HG02870 (cell line): Measurements from ENCODE around the gene NUP160.
A peak's percentile ranks its signal among the peaks of the same experiment; 100 is the strongest.
"Not testable (repeated sequence)": the region's sequence is repeated elsewhere in the genome, so short reads cannot be mapped to it uniquely, and the experiment has no call there.

ENCODE experiments used
- ATAC-seq: cut with Tn5 transposase; IDR thresholded peaks from one replicate; pipeline ENCODE4 v1.9.1; 2021; ENCODE audit warnings: mild to moderate bottlenecking, moderate library complexity; ENCODE audit not compliant: unreplicated experiment

The NUP160 gene, protein sequence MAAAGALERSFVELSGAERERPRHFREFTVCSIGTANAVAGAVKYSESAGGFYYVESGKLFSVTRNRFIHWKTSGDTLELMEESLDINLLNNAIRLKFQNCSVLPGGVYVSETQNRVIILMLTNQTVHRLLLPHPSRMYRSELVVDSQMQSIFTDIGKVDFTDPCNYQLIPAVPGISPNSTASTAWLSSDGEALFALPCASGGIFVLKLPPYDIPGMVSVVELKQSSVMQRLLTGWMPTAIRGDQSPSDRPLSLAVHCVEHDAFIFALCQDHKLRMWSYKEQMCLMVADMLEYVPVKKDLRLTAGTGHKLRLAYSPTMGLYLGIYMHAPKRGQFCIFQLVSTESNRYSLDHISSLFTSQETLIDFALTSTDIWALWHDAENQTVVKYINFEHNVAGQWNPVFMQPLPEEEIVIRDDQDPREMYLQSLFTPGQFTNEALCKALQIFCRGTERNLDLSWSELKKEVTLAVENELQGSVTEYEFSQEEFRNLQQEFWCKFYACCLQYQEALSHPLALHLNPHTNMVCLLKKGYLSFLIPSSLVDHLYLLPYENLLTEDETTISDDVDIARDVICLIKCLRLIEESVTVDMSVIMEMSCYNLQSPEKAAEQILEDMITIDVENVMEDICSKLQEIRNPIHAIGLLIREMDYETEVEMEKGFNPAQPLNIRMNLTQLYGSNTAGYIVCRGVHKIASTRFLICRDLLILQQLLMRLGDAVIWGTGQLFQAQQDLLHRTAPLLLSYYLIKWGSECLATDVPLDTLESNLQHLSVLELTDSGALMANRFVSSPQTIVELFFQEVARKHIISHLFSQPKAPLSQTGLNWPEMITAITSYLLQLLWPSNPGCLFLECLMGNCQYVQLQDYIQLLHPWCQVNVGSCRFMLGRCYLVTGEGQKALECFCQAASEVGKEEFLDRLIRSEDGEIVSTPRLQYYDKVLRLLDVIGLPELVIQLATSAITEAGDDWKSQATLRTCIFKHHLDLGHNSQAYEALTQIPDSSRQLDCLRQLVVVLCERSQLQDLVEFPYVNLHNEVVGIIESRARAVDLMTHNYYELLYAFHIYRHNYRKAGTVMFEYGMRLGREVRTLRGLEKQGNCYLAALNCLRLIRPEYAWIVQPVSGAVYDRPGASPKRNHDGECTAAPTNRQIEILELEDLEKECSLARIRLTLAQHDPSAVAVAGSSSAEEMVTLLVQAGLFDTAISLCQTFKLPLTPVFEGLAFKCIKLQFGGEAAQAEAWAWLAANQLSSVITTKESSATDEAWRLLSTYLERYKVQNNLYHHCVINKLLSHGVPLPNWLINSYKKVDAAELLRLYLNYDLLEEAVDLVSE (N-terminal part only)

DNA sequence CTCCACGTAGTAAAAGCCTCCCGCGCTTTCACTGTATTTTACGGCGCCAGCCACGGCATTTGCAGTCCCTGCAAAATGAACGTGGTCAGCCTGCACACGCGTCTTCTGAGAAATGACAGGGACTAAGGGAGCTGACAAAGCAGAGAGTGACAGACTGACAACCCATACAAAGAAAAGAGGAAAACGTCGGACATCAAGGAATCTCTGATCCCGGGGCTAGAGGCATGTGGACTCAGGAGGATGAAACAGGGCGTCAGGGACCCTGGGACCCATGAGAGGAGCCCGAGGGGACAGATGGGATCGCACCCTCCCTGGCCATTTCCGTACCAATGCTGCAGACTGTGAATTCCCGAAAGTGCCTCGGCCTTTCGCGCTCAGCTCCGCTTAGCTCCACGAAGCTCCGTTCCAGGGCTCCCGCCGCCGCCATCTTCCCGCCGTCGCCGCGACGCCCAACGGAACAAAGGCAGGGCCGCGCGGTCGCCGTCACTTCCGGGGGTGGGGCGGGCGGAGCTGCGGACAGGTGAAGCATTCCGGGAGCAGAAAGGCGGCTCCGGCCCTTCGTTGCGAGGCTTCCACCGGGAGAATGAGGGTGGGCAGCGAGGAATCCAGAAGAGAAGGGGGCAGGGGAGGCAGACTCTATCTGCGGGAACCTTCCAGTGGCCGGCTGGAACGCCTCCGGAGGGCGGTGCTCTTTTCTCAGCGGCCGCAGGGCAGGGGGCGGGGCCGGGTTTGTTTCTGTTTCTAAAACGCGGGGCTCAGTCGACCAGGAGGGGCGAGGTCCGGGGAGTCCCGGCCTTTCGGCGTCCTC is at the start of gene NUP160:
TSS of gene NUP160 (minus strand) at position 459 of the 808 bp plus-strand sequence. CDS start at position 427, 32 bp downstream.
- ATAC-seq = peak; percentile 68

- no peak for ATAC-seq
Observed at GRCh38 chr11:47896199-47896598, 48.0 kb upstream of the NUP160 start.

GRCh38 chr11:47895035-47895434 is 46.9 kb upstream of the NUP160 start:
- ATAC-seq = no peak

GRCh38 chr11:47892546-47893276 is 44.6 kb upstream of the NUP160 start:
- ATAC-seq = not testable (repeated sequence)

DNA sequence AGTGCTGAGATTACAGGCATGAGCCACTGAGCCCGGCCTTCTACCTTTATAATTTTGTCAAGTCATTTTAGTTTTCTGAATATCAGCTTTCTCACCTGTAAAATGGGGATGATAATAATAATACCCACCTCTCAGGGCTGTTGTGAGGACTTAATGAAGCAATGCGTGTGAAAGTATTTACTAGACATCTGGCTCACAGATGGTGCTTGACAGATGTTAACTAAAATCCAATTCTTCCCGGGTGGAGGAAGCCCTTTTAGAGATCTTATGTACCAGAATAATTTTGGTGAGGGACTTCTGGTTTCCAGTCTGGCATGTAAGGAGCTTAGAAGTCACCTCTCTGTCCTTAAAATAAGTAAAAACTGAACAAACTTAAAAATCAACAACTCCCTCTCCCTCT is 43.7 kb upstream of the NUP160 start:
- no peak for ATAC-seq

DNA sequence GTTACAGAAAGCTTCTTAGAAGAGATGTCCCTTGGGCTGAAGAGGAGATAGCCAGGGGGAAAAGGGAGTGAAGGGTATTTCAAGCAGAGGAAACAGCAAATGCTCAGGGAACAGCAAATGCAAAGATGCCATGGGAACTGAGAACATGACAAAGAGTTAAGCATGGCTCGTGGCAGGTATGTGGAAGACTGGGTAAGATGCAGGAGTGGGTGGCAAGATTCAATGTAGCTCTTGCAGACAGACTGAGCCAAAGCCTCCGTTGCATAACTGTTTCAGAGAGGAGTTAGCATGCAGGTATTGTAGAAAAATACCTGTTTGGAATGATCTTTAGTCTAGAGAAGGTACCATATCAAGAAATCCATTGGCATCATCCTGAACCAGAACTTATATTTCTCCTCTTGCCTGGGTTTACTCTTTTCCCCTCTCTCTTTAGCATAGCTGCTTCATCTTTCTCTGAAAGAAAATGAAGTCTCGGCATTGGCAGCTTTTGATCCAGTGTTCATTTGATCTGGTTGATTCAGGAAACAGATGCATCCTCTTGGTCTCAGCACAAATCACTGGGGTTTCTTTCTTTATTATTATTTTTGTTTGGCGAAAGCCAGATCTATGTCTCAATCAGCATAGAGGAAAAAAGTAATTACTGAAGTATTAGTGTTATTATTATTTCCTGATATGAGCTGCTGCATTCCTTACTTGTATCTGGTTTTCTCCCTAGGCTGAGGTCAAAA is 41.7 kb upstream of the NUP160 start:
- ATAC-seq = no peak

DNA sequence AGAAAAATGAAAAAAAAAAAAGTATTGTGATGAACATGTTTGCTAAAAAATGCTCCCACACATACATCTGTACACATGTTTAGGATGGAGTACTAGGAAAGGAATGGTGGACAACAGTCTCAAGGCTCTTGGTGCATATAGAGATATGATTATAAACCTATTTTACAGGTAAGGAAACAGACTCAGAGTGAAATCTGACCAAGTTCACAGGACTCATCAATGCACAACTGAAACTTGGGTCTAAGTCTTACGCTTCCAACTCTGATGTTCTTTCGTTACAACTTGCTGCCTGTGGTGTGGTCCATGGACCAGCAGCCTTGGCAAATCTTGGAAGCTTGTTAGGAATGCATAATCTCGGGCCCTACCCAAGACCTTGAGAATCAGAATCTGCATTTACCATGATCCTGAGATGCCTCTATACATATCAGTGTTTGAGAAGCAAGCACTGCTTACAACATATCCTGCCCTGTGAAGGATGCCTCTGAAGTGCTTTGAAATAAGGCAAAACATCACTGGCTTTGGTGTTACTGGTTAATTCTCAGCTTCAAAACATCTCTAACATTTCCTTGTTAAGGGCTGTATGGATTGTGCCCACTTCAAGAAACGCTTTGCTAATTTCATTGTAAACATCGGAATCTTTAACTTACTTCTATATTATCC is 39.9 kb upstream of the NUP160 start:
- ATAC-seq = no peak

DNA sequence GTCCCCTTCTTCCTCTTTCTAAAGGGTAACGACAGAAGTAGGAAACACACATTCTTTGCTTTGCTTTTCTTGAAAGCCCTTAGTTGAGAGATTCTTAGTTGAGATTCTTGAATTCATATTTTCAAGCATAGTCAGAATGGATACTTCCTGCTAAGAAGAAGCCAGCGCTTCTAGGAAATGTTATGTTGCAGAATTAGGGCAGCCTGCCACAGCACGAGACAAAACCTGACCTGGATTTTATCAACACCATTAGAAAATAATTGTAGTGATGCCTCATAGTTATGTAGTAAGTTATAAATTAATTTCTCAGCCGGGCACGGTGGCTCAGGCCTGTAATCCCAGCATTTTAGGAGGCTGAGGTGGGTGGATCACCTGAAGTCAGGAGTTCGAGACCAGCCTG is 37.9 kb upstream of the NUP160 start:
- no peak for ATAC-seq

DNA sequence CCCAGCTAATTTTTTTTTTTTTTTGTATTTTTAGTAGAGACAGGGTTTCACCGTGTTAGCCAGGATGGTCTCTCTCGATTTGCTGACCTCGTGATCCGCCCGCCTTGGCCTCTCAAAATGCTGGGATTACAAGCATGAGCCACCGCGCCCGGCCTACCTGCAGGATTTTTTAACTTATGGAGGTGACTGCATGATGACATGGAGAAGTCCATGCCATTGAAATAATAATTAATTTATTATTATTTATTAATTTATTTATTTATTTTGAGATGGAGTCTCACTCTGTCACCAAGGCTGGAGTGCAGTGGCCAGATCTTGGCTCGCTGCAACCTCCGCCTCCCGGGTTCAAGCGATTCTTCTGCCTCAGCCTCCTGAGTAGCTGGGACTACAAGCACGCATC is 34.3 kb upstream of the NUP160 start:
- ATAC-seq = not testable (repeated sequence)

- ATAC-seq = no peak
Observed at GRCh38 chr11:47881145-47881544, 33.0 kb upstream of the NUP160 start.

DNA sequence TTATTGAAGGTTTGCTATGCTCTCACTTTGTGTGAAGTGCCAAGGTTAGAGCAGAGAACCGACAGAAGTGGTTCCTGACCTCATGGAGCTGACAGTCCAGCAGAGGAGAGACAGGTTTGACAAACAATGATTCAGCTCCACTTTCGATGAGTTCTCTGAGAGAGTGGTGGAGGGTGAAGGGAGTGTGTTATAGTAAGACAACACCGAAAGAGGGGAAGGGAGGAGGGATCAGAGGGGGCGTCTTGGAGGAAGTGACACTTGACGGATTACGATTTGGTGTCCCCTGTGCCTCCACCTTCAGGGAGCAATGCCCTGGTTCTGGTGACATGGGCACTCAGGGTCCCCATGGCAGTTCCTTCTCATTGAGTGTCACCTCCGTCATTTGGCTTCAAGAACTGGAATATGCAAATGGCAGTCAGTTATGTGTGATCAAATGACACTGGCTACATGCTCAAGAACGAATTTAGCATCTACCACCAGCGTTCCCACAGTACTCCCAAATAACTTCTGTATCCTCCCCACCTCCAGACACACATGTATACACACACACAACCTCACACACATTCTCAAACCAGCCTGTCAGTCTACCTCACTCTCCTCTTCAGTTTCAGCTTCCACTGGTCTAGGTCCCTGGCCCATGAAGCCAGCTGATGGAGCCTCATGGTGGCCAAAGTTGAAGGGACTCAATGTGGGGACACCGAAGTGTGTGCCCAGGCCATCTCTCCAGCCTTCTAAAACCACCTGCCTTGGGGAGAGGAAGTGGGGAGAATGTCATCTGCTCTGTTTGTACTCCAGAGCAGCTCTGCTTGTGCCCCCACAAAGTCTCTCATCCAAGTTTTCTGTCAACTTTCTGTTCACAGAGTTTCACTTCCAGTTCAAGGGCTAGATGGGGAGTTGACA is 31.4 kb upstream of the NUP160 start:
- ATAC-seq = peak; percentile 55

DNA sequence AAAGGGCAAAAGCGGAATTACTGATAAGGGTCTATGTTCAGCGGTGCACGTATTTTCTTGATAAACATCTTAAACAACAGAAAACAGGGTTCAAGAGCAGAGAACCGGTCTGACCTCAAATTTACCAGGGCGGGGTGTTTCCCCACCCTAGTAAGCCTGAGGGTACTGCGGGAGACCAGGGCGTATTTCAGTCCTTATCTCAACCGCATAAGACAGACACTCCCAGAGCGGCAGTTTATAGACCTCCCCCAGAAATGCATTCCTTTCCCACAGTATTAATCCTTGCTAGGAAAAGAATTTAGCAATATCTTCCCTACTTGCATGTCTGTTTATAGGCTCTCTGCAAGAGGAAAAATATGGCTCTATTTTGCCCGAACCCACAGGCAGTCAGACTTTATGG is 27.7 kb upstream of the NUP160 start:
- ATAC-seq = not testable (repeated sequence)

GRCh38 chr11:47870404-47870803 is 22.3 kb upstream of the NUP160 start:
- ATAC-seq = no peak

DNA sequence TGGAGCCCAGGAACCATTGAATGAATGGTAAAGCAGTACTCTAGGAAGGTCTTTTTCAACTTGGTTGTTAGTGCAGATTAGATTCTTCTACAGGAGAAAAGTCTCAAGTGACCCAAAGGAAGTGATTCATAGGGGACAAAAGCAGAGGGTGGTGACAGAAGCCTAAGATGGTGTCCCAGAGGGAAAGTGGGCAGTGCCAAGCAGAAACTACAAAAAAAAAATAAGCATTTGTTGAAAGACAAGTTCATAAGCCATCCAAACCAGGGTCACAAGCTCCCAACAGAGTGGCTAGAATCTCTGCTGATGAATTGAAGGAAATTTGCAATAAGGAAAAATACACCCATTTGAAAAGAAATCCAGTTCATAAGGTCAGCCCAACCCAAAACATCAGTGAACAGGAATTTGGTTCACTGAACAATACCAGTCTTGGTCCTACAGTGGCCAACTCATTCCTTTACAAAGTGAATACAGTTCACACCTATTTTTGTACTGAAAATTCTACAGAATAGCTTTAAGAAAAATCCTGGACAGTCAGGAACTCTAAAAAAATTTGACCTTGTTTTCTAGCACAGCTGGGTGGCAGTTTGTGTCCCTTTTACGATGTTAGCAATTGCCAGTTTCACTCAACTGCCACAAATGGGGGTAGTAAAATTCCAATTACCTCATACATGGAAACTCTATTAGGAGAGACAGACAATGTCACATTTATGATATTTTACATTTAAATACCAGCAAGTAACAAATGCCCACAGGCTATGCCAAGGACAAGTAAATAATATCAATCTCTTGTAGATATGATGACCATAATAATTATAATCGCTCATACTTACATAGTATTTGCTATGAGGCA is 21.6 kb upstream of the NUP160 start:
- no peak for ATAC-seq

DNA sequence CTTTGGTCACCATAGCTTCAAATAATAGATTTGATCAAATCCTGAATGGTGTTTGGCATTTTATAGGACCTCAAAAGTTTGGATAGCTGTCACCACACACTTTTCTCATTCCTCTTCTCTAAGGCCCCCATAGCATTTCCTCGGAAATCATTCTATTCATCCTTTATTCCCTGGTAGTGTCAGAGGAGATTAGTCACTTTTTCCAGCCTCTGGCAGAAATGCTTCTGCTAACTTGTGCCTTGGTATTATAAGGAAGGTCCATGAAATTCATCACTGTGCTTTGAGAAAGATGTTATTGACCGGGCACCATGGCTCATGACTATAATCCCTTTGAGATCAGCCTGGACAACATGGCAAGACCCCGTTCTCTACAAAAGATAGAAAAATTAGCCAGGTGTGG is 19.7 kb upstream of the NUP160 start:
- ATAC-seq = no peak

DNA sequence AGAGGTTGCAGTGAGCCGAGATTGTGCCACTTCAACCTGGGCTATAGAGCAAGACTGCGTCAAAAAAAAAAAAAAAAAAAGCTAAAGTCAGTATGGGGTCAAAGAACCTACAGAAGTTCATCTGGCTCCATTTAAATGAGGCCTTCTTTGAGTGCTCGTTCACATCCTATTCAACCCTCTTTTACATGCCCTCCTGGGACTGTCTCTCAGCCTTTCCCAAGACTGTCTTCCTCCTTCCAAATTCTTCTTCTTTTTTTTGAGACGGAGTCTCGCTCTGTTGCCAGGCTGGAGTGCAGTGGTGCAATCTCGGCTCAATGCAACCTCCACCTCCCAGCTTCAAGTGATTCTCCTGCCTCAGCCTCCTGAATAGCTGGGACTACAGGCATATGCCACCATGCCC is 18.7 kb upstream of the NUP160 start:
- ATAC-seq = not testable (repeated sequence)
